ENCODE measurements around the gene TTC7B. TPM values are rescaled to one million over a fixed set of nuclear protein-coding genes. Genes with fewer than 3 reads are reported as not detected.

The TTC7B gene
- total RNA-seq, 1 experiment from 2014 or later: 40.9 TPM

- no peak for DNase-seq (ENCODE audit: low read depth, low spot score)
- BruUV-seq (replicated peaks): no TSS peak
- POLR2A ChIA-PET: no interaction called here
- no peak overlapping the region for H3K27ac ChIP-seq (ENCODE audit: low read length)
- no peaks in the 10 kb centered on the region for H3K27me3 ChIP-seq (ENCODE audit: control insufficient read depth, insufficient read depth, low read length)
- in situ Hi-C loops (cut with HindIII; ENCODE audit: low pct_unique_long_range_greater_than_20kb, low sequenced_read_pairs) (no loop called here), intact Hi-C loops (cut with micrococcal nuclease; ENCODE audit: unreplicated experiment) (no loop called here)
- TF ChIP-seq REST (IDR thresholded peaks at IDR 0.05; ENCODE audit: insufficient read depth in 1 of 2, low read depth in 2 of 2, low read length in 1 of 2) (no peak), POLR2AphosphoS5 (IDR thresholded peaks at IDR 0.05; ENCODE audit: low read depth, low read length) (no peak)
- peaks cover 7% of the 10 kb centered on the region for H3K4me1 ChIP-seq (ENCODE audit: control insufficient read depth, insufficient read depth, low read length)
- H3K4me3 ChIP-seq (ENCODE audit: low read depth in 2 of 2, low read length in 2 of 2): no peak overlapping the region
- no peaks in the 10 kb centered on the region for H3K36me3 ChIP-seq (ENCODE audit: control insufficient read depth, insufficient read depth, low read length)
- no peak for ATAC-seq
- H3K9me3 ChIP-seq (ENCODE audit: control insufficient read depth, insufficient read depth, low read depth, low read length): no peaks in the 10 kb centered on the region
- CTCF ChIA-PET: no interaction called here
Measured at GRCh38 chr14:90506748-90507147, 309.5 kb downstream of the TTC7B start.

- no TSS peak for BruUV-seq (replicated peaks)
- ATAC-seq (no peak), DNase-seq (ENCODE audit: low read depth, low spot score) (no peak)
- in situ Hi-C loops (cut with HindIII; ENCODE audit: low pct_unique_long_range_greater_than_20kb, low sequenced_read_pairs) (no loop called here), intact Hi-C loops (cut with micrococcal nuclease; ENCODE audit: unreplicated experiment) (no loop called here)
- POLR2A ChIA-PET: interaction anchor here (0.7 kb wide), 1 partner anchor 189 kb away, joined by 4 read pairs; no protein-coding TSS in a partner anchor
- no peak for TF ChIP-seq CTCF (IDR thresholded peaks at IDR 0.05)
- TF ChIP-seq TCF7L2 (IDR thresholded peaks at IDR 0.05; ENCODE audit: low read depth, low read length): no peak
- no peak for TF ChIP-seq REST (IDR thresholded peaks at IDR 0.05; ENCODE audit: insufficient read depth in 1 of 2, low read depth in 2 of 2, low read length in 1 of 2)
- TF ChIP-seq SIN3A (IDR thresholded peaks at IDR 0.05; ENCODE audit: borderline replicate concordance, insufficient read depth, low read depth, low read length): no peak
- TF ChIP-seq POLR2AphosphoS5 (IDR thresholded peaks at IDR 0.05; ENCODE audit: low read depth, low read length): no peak
- Histone ChIP-seq H3K4me1 (ENCODE audit: control insufficient read depth, insufficient read depth, low read length) (peaks cover 6% of the 10 kb centered on the region), H3K9me3 (ENCODE audit: control insufficient read depth, insufficient read depth, low read depth, low read length) (no peaks in the 10 kb centered on the region), H3K27ac (ENCODE audit: low read length) (no peak overlapping the region), H3K4me3 (ENCODE audit: low read depth in 2 of 2, low read length in 2 of 2) (no peak overlapping the region), H3K27me3 (ENCODE audit: control insufficient read depth, insufficient read depth, low read length) (no peaks in the 10 kb centered on the region), H3K36me3 (ENCODE audit: control insufficient read depth, insufficient read depth, low read length) (no peaks in the 10 kb centered on the region)
- CTCF ChIA-PET: no interaction called here
Measured at GRCh38 chr14:90505531-90505930, 310.7 kb downstream of the TTC7B start.
